SK-N-SH treated with all-trans-retinoic acid at 6 μM for 48 hours (cell line): ENCODE measurements around the gene CASTOR1.

Experiments used
- ATAC-seq: fragments of 200-7000 bp; cut with Tn5 transposase; 3 replicates; pipeline ENCODE4 v1.9.1; 2020; ENCODE audit warnings: mild to moderate bottlenecking, moderate library complexity
- ARNTL ChIP-seq: fragments of 450-650 bp; formaldehyde crosslinking; IDR thresholded peaks from 2 replicates; pipeline ENCODE4 v1.5.0; 2020; ENCODE audit warnings: low read depth, mild to moderate bottlenecking, moderate library complexity, borderline replicate concordance
- BACH2 ChIP-seq: fragments of 250-450 bp; sonication (Bioruptor Pico); IDR thresholded peaks from 2 replicates; pipeline ENCODE4 v1.9.0; 2021; ENCODE audit warnings: mild to moderate bottlenecking, borderline replicate concordance
- CSDC2 ChIP-seq: fragments of 250-450 bp; sonication (Bioruptor Pico); IDR thresholded peaks from 2 replicates; pipeline ENCODE4 v1.5.0; 2020; ENCODE audit warnings: mild to moderate bottlenecking, moderate library complexity
- ESRRG ChIP-seq: fragments of 250-450 bp; sonication (Bioruptor Pico); IDR thresholded peaks from 2 replicates; pipeline ENCODE4 v1.6.1; 2021; ENCODE audit warnings: mild to moderate bottlenecking
- GLIS3 ChIP-seq: fragments of 250-450 bp; sonication (Bioruptor Pico); IDR thresholded peaks from 2 replicates; pipeline ENCODE4 v1.5.0; 2020; ENCODE audit warnings: mild to moderate bottlenecking, moderate library complexity
- ISL1 ChIP-seq: fragments of 250-450 bp; sonication (Bioruptor Pico); IDR thresholded peaks from 2 replicates; pipeline ENCODE4 v2.1.2; 2022; ENCODE audit warnings: mild to moderate bottlenecking, moderate library complexity
- PPARA ChIP-seq: fragments of 250-450 bp; sonication (Bioruptor Pico); IDR thresholded peaks from 2 replicates; pipeline ENCODE4 v1.5.0; 2020; ENCODE audit warnings: mild to moderate bottlenecking, borderline replicate concordance
- RARB ChIP-seq: fragments of 250-450 bp; sonication (Bioruptor Pico); IDR thresholded peaks from 2 replicates; pipeline ENCODE4 v1.8.0; 2021; ENCODE audit warnings: mild to moderate bottlenecking, moderate library complexity
- SNAI2 ChIP-seq: fragments of 250-450 bp; sonication (Bioruptor Pico); IDR thresholded peaks from 2 replicates; pipeline ENCODE4 v1.5.0; 2020; ENCODE audit warnings: mild to moderate bottlenecking, moderate library complexity
- TOX ChIP-seq: fragments of 250-450 bp; sonication (Bioruptor Pico); IDR thresholded peaks from 2 replicates; pipeline ENCODE4 v1.8.0; 2021; ENCODE audit warnings: mild to moderate bottlenecking, moderate library complexity, borderline replicate concordance
- ZC3H10 ChIP-seq: fragments of 250-450 bp; sonication (Bioruptor Pico); IDR thresholded peaks from 2 replicates; pipeline ENCODE4 v1.5.1; 2021; ENCODE audit warnings: mild to moderate bottlenecking, moderate library complexity
- ZFP3 ChIP-seq: fragments of 250-450 bp; sonication (Bioruptor Pico); IDR thresholded peaks from 2 replicates; pipeline ENCODE4 v1.5.0; 2020; ENCODE audit warnings: mild to moderate bottlenecking, moderate library complexity
- ZFP30 ChIP-seq: fragments of 450-650 bp; formaldehyde crosslinking; IDR thresholded peaks from 2 replicates; pipeline ENCODE4 v1.5.0; 2022; ENCODE audit warnings: mild to moderate bottlenecking, moderate library complexity
- ZNF565 ChIP-seq: fragments of 450-650 bp; formaldehyde crosslinking; conservative IDR thresholded peaks from 2 replicates; pipeline ENCODE4 v1.5.0; 2020; ENCODE audit warnings: low read depth, mild to moderate bottlenecking, moderate library complexity
- ZNF70 ChIP-seq: fragments of 450-650 bp; formaldehyde crosslinking; IDR thresholded peaks from 2 replicates; pipeline ENCODE4 v1.5.0; 2020; ENCODE audit warnings: mild to moderate bottlenecking, moderate library complexity
- ZNF8 ChIP-seq: fragments of 450-650 bp; formaldehyde crosslinking; IDR thresholded peaks from 2 replicates; pipeline ENCODE4 v1.5.0; 2020; ENCODE audit warnings: mild to moderate bottlenecking, moderate library complexity
- TF ChIP-seq, protein P1 (sequence below): fragments of 250-450 bp; sonication (Bioruptor Pico); IDR thresholded peaks from 2 replicates; pipeline ENCODE4 v1.8.0; 2021; ENCODE audit warnings: low read depth, mild to moderate bottlenecking, moderate library complexity, borderline replicate concordance
- TF ChIP-seq, protein P2 (sequence below): fragments of 250-450 bp; sonication (Bioruptor Pico); IDR thresholded peaks from 2 replicates; pipeline ENCODE4 v1.5.1; 2021; ENCODE audit warnings: mild to moderate bottlenecking, moderate library complexity
- TF ChIP-seq, protein P3 (sequence below): fragments of 250-450 bp; sonication (Bioruptor Pico); IDR thresholded peaks from 2 replicates; pipeline ENCODE4 v1.8.0; 2020; ENCODE audit warnings: mild to moderate bottlenecking, moderate library complexity, borderline replicate concordance
- TF ChIP-seq, protein P4 (sequence below): fragments of 250-450 bp; sonication (Bioruptor Pico); IDR thresholded peaks from 2 replicates; pipeline ENCODE4 v1.5.0; 2020; ENCODE audit warnings: mild to moderate bottlenecking, moderate library complexity
- TF ChIP-seq, protein P5 (sequence below): fragments of 250-450 bp; sonication (Bioruptor Pico); IDR thresholded peaks from 2 replicates; pipeline ENCODE4 v1.5.1; 2020; ENCODE audit warnings: low read depth, mild to moderate bottlenecking, moderate library complexity

The CASTOR1 gene

DNA sequence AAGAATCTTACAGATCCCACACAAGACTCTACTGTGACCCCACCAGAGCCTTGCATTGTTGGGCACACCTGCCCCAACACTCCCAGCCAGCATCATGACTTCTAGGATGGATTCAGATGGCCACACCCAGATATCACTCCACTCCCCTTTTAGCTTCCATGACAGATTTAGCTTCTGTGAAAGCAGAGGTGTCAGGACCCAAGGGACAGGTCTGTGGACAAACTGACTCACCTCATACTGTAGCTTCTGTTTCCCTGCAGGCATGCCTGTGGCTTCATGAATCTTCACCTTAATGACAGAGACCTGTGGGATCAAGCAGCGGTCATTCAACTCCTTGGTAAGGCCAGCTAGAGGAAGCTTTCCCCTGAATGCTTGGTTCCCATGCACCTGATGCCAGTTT is 45.9 kb upstream of the CASTOR1 start:
- ATAC-seq: no peak
- no peak for TF ChIP-seq CSDC2 (CRISPR knock-in tag)
- no peak for TF ChIP-seq ZNF565
- TF ChIP-seq, protein P1, sequence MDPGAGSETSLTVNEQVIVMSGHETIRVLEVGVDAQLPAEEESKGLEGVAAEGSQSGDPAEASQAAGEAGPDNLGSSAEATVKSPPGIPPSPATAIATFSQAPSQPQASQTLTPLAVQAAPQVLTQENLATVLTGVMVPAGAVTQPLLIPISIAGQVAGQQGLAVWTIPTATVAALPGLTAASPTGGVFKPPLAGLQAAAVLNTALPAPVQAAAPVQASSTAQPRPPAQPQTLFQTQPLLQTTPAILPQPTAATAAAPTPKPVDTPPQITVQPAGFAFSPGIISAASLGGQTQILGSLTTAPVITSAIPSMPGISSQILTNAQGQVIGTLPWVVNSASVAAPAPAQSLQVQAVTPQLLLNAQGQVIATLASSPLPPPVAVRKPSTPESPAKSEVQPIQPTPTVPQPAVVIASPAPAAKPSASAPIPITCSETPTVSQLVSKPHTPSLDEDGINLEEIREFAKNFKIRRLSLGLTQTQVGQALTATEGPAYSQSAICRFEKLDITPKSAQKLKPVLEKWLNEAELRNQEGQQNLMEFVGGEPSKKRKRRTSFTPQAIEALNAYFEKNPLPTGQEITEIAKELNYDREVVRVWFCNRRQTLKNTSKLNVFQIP (CRISPR knock-in tag): no peak
- no peak for TF ChIP-seq ISL1 (CRISPR knock-in tag)
- no peak for TF ChIP-seq ZFP3
- TF ChIP-seq ZC3H10 (CRISPR knock-in tag): no peak
- TF ChIP-seq ARNTL (CRISPR knock-in tag): no peak
- TF ChIP-seq, protein P2, sequence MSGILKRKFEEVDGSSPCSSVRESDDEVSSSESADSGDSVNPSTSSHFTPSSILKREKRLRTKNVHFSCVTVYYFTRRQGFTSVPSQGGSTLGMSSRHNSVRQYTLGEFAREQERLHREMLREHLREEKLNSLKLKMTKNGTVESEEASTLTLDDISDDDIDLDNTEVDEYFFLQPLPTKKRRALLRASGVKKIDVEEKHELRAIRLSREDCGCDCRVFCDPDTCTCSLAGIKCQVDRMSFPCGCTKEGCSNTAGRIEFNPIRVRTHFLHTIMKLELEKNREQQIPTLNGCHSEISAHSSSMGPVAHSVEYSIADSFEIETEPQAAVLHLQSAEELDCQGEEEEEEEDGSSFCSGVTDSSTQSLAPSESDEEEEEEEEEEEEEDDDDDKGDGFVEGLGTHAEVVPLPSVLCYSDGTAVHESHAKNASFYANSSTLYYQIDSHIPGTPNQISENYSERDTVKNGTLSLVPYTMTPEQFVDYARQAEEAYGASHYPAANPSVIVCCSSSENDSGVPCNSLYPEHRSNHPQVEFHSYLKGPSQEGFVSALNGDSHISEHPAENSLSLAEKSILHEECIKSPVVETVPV (CRISPR knock-in tag): no peak
- TF ChIP-seq, protein P3, sequence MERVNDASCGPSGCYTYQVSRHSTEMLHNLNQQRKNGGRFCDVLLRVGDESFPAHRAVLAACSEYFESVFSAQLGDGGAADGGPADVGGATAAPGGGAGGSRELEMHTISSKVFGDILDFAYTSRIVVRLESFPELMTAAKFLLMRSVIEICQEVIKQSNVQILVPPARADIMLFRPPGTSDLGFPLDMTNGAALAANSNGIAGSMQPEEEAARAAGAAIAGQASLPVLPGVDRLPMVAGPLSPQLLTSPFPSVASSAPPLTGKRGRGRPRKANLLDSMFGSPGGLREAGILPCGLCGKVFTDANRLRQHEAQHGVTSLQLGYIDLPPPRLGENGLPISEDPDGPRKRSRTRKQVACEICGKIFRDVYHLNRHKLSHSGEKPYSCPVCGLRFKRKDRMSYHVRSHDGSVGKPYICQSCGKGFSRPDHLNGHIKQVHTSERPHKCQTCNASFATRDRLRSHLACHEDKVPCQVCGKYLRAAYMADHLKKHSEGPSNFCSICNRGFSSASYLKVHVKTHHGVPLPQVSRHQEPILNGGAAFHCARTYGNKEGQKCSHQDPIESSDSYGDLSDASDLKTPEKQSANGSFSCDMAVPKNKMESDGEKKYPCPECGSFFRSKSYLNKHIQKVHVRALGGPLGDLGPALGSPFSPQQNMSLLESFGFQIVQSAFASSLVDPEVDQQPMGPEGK (CRISPR knock-in tag): no peak
- no peak for TF ChIP-seq RARB (CRISPR knock-in tag)

DNA sequence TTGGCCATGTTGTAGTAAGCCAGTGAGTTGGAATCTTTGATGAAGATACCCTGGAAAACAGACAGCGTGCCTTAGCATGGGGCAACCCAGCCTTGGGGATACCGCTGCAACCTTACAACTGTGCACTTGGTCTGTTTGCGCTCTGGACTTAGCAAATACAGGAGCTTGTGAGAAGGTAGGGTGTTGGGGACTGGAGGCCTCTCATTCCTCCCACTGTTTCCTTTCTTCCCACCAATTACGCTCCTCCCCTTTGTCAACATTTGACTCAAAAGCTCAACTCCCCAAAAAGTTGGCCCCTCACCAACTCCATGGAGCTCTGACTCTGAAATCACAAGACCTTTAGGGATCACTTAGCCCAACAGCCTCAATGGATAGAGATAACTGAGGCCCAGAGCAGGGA is 45.3 kb upstream of the CASTOR1 start:
- TF ChIP-seq ZFP3: no peak
- no peak for TF ChIP-seq GLIS3 (CRISPR knock-in tag)
- no peak for TF ChIP-seq ZNF565
- TF ChIP-seq ZC3H10 (CRISPR knock-in tag): no peak
- no peak for TF ChIP-seq SNAI2 (CRISPR knock-in tag)
- TF ChIP-seq, protein P4, sequence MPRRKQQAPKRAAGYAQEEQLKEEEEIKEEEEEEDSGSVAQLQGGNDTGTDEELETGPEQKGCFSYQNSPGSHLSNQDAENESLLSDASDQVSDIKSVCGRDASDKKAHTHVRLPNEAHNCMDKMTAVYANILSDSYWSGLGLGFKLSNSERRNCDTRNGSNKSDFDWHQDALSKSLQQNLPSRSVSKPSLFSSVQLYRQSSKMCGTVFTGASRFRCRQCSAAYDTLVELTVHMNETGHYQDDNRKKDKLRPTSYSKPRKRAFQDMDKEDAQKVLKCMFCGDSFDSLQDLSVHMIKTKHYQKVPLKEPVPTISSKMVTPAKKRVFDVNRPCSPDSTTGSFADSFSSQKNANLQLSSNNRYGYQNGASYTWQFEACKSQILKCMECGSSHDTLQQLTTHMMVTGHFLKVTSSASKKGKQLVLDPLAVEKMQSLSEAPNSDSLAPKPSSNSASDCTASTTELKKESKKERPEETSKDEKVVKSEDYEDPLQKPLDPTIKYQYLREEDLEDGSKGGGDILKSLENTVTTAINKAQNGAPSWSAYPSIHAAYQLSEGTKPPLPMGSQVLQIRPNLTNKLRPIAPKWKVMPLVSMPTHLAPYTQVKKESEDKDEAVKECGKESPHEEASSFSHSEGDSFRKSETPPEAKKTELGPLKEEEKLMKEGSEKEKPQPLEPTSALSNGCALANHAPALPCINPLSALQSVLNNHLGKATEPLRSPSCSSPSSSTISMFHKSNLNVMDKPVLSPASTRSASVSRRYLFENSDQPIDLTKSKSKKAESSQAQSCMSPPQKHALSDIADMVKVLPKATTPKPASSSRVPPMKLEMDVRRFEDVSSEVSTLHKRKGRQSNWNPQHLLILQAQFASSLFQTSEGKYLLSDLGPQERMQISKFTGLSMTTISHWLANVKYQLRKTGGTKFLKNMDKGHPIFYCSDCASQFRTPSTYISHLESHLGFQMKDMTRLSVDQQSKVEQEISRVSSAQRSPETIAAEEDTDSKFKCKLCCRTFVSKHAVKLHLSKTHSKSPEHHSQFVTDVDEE: no peak
- no peak for TF ChIP-seq ARNTL (CRISPR knock-in tag)
- no peak for ATAC-seq

DNA sequence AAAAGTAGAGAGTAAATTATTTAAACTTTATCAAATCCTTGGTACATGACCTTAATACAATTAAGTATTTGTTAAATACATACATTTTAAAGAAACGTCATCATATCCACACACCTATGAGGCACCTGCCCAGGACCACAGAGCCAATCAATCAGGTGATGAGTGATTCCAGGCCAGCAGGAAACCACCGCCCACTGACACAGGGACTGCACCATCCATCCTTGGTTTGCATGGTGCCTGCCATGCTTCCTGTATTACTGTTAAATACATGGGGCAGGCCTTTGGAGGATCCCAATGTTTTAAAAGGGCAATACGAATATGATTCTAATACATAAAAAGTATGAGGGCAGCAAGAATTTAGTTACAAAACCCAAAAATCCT is 44.4 kb upstream of the CASTOR1 start:
- TF ChIP-seq, protein P3 (CRISPR knock-in tag): no peak
- TF ChIP-seq ZNF8 (CRISPR knock-in tag) (no peak), ESRRG (CRISPR knock-in tag) (no peak), ZNF565 (no peak), CSDC2 (CRISPR knock-in tag) (no peak), PPARA (no peak), TOX (CRISPR knock-in tag) (no peak), RARB (CRISPR knock-in tag) (no peak), GLIS3 (CRISPR knock-in tag) (no peak), BACH2 (CRISPR knock-in tag) (no peak), ZFP3 (no peak), ZFP30 (CRISPR knock-in tag) (no peak), ARNTL (CRISPR knock-in tag) (no peak), ZNF70 (CRISPR knock-in tag) (no peak), ISL1 (CRISPR knock-in tag) (no peak)
- TF ChIP-seq, protein P2 (CRISPR knock-in tag): no peak
- TF ChIP-seq, protein P5, sequence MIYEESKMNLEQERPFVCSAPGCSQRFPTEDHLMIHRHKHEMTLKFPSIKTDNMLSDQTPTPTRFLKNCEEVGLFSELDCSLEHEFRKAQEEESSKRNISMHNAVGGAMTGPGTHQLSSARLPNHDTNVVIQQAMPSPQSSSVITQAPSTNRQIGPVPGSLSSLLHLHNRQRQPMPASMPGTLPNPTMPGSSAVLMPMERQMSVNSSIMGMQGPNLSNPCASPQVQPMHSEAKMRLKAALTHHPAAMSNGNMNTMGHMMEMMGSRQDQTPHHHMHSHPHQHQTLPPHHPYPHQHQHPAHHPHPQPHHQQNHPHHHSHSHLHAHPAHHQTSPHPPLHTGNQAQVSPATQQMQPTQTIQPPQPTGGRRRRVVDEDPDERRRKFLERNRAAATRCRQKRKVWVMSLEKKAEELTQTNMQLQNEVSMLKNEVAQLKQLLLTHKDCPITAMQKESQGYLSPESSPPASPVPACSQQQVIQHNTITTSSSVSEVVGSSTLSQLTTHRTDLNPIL: no peak
- TF ChIP-seq, protein P4: no peak
- ATAC-seq: no peak
